ENCODE results near the gene PLA2G2C.
"Not testable (repeated sequence)": the region's sequence is repeated elsewhere in the genome, so short reads cannot be mapped to it uniquely, and the experiment has no call there.

Gene PLA2G2C

DNA sequence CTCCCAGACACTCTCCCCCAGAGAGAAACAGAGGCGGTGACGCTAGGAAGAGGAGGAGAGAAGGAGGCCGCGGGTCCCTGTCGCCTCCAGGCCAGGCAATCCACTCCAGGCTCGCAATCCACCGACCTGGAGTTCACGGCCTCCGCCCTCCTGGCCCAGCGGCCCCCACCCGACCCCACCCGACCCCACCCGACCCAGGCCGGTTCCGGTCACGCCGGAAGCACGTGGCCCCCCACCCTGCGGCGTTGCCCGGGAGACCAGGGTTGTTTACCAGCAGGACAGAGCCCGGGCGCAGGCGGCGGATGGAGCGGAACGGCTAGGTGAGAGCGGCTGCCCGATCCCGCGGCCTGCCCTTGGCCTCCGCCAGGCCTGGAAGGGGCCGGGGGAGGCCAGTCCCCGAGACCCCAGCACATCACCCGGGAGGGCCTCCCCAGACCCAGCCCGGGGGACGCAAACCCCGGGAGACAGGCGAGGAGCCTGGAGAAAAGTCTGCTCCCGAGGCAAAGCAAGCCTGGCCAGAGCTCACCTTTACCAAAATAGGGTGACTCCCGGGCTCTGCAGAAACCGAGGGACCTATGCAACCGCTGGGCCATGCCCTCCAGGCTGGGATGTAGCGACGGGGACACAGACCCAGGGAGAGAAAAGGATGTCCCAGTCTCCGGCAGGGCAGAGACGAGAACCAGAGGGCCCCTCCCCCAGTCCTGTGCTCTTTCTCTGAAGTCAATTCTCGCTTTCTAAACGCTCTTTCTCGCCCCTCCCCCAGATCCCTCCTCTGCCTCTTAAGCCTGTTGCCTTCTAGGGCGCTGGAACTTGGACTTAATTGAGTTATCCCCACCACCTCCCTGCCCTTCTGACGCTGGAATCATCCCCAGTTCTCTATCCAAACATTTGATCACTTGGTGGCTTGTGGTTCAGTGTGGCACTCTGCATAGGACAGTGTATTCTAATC, at the start of gene PLA2G2C, which contains the start of gene UBXN10:
PLA2G2C (minus strand) TSS at position 685 of the 949 bp plus-strand sequence. CDS start 9,155 bp downstream, outside the sequence.
UBXN10 (plus strand) TSS at position 263 of the 949 bp plus-strand sequence. CDS start 4,466 bp downstream, outside the sequence.
- DNase-seq = peak; percentile 7

DNA sequence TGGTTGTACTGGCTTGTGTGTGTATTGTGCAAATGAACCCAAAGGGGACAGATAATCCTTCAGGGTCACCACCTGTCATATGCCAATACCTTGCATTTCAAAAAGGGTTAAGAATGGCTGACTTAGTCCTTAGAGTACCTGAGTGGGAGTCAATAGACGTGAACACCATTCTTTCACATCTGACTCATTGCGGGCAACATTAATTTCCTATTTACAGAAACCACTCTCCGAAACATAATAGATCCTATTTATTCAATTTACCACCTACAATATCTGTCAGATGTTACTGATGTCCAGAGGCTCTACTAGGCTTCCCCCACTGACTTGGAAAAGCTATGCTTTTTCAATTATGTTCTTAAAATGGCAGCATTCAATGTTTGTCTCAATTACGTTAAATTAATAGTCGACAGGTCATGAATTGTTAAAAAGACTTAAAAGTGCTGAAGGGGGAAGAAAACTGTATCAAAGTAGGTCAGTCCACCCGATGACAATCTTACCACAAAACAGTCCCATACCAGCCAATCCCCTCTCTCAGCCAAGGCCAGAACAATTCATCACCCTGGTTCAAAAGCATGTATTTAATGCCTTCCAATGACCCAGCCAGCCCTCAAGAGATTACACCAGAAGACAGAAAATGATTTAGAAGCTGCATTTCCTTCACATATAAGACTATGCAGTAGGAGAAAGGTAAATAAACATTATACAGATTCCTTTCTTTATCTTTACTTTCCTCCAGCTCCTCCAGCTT, 48.6 kb upstream of the PLA2G2C start:
- no peak for DNase-seq

DNA sequence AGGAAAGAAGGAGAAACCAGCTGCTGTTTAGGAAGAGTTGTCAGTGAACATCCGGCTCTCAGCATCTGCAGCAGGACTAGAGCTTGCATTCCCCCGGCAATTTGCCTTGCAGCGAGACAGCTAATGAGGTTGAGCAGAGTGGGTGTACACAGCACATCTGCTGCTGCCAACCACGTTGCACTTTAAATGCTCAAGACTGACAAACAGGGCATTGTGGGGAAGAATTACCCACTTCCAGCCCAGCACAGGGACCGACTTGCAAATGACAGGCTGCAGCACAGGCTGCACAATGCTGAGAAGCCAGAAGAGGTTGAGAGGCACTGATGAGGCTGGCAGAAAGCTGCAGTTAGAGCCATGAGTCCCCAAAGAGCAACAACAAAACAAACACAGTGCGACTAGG, 47.5 kb upstream of the PLA2G2C start:
- DNase-seq = peak; percentile 76

DNA sequence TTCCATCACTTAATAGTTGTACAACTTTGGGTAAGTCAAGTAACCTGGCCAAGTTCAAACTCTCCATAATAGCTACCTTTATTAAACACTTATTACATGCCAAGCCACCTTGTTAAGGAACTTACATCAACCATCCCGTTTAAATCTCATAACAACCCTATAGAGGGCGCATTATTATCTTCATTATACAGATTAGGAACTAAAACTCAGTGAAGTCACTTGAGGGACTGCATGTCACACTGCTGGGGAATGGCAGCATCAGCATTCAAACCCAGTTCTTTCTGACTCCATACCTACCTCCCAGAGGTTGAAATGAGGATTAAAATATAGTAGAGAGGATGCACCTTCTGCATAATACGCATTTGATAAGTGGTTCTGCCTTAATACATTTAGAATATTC, 47.1 kb upstream of the PLA2G2C start:
- DNase-seq = peak; percentile 56

- DNase-seq = not testable (repeated sequence)
Observed at GRCh38 chr1:20232564-20232963, 46.2 kb upstream of the PLA2G2C start.

GRCh38 chr1:20229171-20229570, 42.9 kb upstream of the PLA2G2C start:
- DNase-seq = no peak

DNA sequence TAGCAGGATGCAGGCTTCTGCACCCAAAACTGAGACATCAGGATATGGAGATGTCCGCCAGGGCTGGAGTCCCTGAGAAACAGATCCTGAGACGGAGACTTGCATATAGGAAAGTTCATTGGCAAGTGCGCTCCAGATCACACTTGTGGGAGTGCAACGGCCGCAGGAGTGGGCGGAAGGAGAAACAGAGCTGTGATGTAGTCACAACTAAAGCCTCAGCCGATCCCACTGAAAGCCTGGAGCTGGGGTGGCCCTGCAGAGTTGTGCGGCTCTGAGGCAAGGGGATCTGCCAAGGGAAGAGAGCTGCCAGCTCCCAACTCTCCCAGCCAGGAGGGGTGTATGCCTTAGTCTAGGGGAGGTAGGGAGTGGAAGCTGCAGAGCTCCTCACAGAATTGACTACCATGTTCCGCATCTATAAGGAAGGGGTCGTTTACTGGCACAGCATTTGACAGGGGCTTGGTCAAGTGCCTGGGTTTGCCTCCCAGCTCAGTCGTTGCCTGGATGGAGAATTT, 42.1 kb upstream of the PLA2G2C start:
- DNase-seq = no peak

GRCh38 chr1:20227704-20228103, 41.4 kb upstream of the PLA2G2C start:
- no peak for DNase-seq

DNA sequence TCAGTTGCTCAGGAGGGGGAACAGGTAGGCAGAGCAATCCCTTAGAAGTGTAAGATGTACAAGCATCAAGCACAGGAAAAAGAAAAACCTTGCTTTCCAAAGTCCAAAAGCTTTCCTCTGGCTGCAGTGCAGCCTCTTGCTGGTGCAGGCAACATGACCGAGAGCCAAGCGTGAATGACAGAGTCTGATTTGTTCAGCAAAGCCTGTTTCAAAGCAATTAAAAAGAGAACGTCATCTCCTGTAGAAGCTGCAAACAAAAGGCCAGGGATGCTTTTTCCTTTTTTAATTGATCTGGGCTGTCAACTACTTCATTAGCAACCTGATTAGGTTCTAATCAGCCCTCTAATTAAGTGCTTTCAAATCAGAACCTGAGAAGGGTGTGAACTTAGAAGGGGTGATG, 38.2 kb upstream of the PLA2G2C start:
- DNase-seq = no peak

DNA sequence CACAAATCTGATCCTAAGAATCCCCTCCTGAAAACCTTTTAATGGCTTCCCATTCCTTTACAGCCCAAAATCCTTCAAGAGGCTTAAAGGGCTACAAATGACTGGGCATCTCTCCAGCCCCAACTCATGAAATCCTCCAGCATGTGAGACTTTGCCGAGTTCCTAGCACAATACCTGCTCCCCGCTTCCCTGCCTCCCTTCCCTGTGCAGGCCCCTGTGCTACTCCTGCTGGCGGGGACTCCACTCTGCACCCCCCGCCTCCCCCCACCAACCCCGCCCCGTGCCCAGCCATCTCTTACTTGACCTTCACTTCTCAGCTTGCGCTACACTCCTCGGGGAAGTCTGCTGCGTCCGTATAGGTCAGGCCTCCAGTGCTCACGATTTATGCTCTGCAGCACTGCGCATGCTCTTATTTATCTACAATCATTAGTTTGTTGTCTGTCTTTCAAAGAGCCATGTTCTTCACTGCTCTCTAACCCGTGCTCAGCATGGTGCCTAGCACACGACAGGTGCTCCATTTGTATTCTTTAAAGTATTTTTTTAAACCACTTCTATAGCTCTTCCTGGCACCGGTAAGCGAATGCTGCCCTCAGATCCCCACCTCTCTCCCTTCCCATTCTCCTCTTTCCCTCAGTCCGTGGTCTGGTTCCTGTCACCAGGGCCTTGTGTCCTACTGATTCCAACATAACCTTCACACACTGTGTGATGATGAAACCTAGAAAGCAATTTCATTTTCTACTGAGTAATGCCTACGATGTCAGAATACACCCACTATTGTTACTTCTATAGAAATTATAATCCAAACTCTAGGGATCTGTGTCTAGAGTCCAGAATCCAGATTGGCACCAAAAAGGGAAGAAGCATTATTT, 37.5 kb upstream of the PLA2G2C start:
- no peak for DNase-seq

DNA sequence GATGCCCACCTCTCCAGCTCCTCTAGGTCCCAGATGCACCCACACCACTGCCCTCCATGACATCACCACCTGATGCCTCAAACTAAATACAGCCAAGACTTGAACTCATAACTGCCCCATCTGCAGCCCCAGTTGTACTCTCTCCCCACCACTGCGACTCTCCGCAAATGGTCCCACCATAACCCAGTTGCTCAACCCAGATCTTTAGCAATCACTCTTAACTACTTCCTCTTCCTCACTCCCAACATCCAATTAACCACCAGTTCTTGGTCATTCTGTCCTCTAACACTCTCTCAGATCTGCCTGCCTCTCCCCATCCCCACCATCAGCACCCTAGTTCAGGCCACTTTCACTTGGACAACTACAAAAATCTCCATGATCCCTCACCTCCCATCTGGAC, 36.8 kb upstream of the PLA2G2C start:
- DNase-seq = no peak

- peak; percentile 29 for DNase-seq
Observed at GRCh38 chr1:20220036-20220435, 33.7 kb upstream of the PLA2G2C start.

DNA sequence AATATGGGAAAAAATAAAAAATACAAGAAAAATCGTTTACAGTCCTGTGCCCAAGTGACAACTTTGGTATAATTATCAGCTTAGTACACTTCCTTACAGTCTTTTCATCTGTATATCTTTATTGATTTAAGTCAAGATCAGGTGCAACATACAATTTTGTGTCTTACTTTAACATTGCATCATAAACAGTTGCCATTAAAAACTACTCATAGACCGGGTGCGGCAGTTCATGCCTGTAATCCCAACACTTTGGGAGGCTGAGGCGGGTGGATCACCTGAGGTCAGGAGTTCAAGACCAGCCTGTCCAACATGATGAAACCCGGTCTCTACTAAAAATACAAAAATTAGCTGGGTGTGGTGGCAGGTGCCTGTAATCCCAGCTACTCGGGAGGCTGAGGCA, 32.7 kb upstream of the PLA2G2C start:
- DNase-seq = not testable (repeated sequence)

DNA sequence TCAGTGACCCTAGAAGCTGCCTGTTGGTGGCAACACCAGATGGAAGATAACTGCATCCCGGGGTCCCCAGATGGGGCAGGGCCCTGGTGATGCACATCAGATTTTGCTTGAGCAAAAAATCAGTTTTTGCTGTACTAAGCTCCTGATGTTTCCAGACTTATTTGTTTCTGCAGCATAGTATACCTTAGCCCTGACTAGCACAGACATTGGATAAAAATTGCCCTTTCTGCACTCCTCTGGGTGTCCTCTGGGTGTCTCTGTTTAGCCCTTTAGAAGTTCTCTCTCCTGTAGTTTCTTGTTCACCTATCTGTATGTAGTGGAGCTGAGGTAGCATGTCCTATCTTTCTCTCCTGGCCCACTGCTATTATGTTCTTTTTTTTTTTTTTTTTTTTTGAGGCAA, 30.3 kb upstream of the PLA2G2C start:
- DNase-seq = peak; percentile 71

- DNase-seq = peak; percentile 11
Observed at GRCh38 chr1:20215716-20216115, 29.4 kb upstream of the PLA2G2C start.

DNA sequence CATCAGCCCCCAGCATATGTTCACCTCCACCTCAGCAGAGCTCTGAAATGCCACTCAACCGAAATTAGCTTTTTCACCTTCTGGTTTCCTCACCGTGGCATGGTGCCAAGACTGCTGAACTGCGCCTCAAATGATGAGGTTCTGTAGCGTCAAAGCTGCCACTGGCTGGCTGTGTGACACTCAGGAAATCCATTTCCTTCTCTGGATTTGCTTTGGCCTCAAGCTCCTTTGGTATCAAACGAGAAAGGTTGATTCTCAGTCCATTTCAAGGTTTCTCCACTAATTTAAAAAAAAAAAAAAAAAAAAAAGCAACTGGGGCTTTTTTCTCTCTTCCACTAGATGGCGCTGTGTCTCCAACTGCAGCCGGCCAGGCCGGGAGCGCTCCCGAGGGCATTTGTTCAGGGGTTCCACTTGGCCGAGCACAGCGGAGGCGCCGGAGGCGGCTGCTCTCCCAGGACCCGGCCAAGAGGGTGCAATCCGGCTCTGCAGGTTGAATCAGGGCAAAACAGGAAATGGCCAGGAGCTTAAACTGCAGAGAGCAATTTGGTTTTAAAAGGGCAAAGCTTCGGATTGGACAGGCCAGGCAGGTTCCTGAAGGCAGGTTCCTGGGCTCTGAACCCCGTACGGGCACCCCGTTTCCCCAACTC, 26.5 kb upstream of the PLA2G2C start:
- peak; percentile 94 for DNase-seq

DNA sequence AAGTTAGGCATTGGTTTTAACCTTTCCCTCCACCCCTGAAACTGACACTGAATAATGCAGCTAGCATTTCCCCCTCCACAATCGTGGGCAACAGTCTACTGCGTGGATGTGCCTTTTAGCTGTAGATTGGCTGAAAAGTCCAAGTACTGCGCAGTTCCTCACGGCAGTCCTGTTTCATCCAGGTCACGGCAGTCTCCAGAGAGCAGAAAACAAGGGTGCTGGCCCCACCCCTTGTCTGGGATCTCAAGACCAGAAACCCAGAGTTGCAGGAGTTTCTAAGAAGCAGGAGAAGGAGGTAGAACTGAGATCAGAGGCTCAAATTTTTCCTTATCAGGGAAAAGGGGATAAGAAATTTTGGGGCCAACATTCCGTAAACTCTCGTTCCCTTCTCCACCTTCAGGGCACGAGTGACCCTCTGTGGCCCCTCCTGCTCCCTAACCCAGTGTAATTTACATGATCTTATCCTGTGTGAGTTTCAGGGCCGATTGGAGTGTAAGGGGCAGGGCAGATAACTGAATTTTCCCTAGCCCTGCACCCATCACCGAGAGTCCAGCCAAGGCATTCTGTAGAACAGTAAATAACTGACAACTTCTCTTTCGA, 25.9 kb upstream of the PLA2G2C start:
- DNase-seq = no peak

GRCh38 chr1:20211511-20211931, 25.2 kb upstream of the PLA2G2C start:
- no peak for DNase-seq

DNA sequence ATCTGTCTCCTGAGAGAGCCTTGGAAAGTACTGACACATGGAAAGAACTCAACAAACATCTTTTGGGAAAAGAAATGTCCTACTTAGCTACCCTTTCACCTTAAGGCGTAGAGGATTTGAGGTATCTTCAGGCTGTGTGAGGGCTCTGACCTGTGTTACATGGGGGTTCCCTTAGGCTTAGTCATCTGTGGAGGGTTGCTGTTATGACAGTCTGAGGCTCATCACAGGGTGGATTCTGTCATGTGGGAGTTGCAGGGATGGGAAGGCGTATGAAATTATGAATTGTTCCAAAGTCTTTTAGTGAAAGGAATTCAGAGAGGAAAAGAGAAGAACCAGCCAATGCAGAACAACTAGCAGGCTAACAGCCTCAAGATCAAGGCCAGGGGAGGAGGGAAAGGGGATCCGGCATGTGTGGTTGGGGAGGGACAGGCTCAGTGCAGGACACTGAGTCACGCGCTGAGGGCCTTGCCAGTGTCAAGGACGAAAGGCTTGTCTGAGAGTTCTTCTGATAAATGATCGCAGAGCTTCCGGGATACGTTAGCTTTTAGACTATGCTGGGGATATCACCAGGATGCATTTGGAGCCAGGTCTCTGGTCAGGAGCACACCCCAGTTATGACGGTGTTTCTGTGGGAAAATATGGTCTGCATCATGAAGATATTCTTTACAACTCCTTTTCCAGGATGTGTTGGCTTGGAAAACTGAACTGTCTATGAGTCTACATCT, 24.6 kb upstream of the PLA2G2C start:
- no peak for DNase-seq

DNA sequence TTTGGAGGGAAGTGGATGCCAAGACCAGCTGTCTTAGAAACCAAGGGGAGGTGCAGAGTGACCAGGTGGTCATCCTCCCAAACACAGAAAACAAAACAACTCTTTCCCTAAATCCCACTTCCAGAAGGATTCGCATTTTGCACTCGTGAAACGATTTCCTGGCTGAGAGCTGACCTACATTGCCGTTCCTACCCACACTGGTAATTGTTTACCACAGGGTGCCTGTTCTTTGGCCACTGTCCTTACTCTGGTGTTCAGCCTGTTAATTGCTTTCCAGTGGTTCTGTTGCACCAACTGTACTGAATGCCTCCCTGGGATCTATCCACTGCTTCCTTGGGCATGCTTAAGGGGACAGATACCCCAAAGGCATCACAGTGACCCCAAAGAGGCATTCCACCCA, 23.2 kb upstream of the PLA2G2C start:
- DNase-seq = no peak

GRCh38 chr1:20207546-20207945, 21.2 kb upstream of the PLA2G2C start:
- DNase-seq = no peak

Data from NCI-H2171 treated with DMSO at 0.1 percent for 48 hours (cell line).